ENCODE measurements around the gene STK36. TPM values are rescaled to one million over a fixed set of nuclear protein-coding genes. Genes with fewer than 3 reads are reported as not detected.

STK36 gene
- total and polyA plus RNA-seq, 10 of the 15 experiments (the other 5 are each of a cell fraction or from before 2014, with no cell fraction given) = 4.0 to 22.8 (median 16.7) TPM

DNA sequence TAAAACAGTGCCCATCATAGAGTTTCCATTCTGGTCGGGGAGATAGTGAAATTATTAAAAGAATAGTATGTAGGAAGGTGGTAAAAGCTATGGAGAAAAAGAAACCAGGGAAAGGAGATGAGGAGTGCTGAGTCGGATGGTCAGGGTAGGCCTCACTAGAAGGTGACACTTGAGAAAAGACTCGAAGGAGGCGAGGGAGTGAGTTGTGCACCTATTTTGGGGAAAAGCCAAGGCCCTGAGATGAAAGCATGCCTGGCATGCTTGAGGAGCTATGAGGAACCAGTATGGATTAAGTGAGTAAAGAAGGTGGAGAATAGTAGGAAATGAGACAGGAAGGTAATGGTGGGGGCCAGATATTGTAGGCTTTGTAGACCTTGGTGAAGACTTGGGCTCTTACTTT is 31.5 kb downstream of the STK36 start:
- Histone ChIP-seq H3K36me3 (ENCODE audit: control insufficient read depth in 2 of 2, insufficient read depth in 2 of 2, low read length in 1 of 2) (peaks cover 0 to 2% of the 10 kb centered on the region in 2 experiments; a peak in 1 of 4 replicates), H3K4me1 (ENCODE audit: control insufficient read depth, insufficient read depth, low read length) (peaks cover 7% of the 10 kb centered on the region), H3K27ac (ENCODE audit: control insufficient read depth, insufficient read depth) (no peak overlapping the region), H3K4me3 (no peak overlapping the region), H4K20me1 (ENCODE audit: control insufficient read depth, insufficient read depth) (no peaks in the 10 kb centered on the region), H3K79me2 (ENCODE audit: control insufficient read depth, insufficient read depth, low read length) (no peaks in the 10 kb centered on the region), H3K9me3 (replicated peaks; ENCODE audit: control insufficient read depth, insufficient read depth, low read length) (no peaks in the 10 kb centered on the region), H3K4me2 (ENCODE audit: control insufficient read depth, insufficient read depth) (no peak overlapping the region), H3K9ac (ENCODE audit: control insufficient read depth, insufficient read depth, low read length) (no peak overlapping the region), H3K27me3 (replicated peaks in 1 of 2; ENCODE audit: control insufficient read depth in 2 of 2, insufficient read depth in 2 of 2, low read length in 1 of 2) (no peaks in the 10 kb centered on the region), H2AFZ (ENCODE audit: control insufficient read depth, low read depth, low read length) (no peak overlapping the region)
- CTCF ChIA-PET = no interaction called here
- FAIRE-seq (no peak), DNase-seq (ENCODE audit: low read depth, low spot score) (no peak), ATAC-seq (no peak)
- RAD21 ChIA-PET (ENCODE audit: unreplicated experiment) = no interaction called here
- POLR2A ChIA-PET = no interaction called here
- SMC1A ChIA-PET (ENCODE audit: uncharacterized antibody, unreplicated experiment) = no interaction called here
- WGBS (ENCODE audit: insufficient coverage, insufficient replicate concordance, low lambda C conversion rate, missing lambda C conversion rate) = 86% methylated on average over 4 of the region's 4 CpGs
- intact Hi-C loops (cut with micrococcal nuclease; ENCODE audit: unreplicated experiment) = no loop called here
- TF ChIP-seq POU2F2 (IDR thresholded peaks at IDR 0.05; ENCODE audit: borderline replicate concordance, low read depth, low read length) (no peak), TARDBP (IDR thresholded peaks at IDR 0.05; ENCODE audit: borderline replicate concordance) (no peak), SRF (IDR thresholded peaks at IDR 0.05; ENCODE audit: low read depth in 2 of 2, low read length in 2 of 2) (no peak), SMARCA5 (IDR thresholded peaks at IDR 0.05) (no peak), YY1 (IDR thresholded peaks at IDR 0.05; ENCODE audit: low read depth, low read length) (no peak), SIN3A (IDR thresholded peaks at IDR 0.05; ENCODE audit: low read depth, low read length) (no peak), RAD51 (IDR thresholded peaks at IDR 0.05) (no peak), NR2F1 (conservative IDR thresholded peaks at IDR 0.05) (no peak), POLR2AphosphoS2 (IDR thresholded peaks at IDR 0.05; ENCODE audit: low read depth, low read length) (no peak), POLR2AphosphoS5 (IDR thresholded peaks at IDR 0.05; ENCODE audit: low read length) (no peak), PAX8 (IDR thresholded peaks at IDR 0.05) (no peak), KAT2A (conservative IDR thresholded peaks at IDR 0.05; ENCODE audit: control insufficient read depth, low read depth, low read length) (no peak), ESRRA (IDR thresholded peaks at IDR 0.05; ENCODE audit: low read length) (no peak)
- TF ChIP-seq, protein P1, sequence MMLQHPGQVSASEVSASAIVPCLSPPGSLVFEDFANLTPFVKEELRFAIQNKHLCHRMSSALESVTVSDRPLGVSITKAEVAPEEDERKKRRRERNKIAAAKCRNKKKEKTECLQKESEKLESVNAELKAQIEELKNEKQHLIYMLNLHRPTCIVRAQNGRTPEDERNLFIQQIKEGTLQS (IDR thresholded peaks at IDR 0.05; ENCODE audit: borderline replicate concordance, extremely low read depth, low read depth, low read length) = no peak
- TF ChIP-seq, protein P2, sequence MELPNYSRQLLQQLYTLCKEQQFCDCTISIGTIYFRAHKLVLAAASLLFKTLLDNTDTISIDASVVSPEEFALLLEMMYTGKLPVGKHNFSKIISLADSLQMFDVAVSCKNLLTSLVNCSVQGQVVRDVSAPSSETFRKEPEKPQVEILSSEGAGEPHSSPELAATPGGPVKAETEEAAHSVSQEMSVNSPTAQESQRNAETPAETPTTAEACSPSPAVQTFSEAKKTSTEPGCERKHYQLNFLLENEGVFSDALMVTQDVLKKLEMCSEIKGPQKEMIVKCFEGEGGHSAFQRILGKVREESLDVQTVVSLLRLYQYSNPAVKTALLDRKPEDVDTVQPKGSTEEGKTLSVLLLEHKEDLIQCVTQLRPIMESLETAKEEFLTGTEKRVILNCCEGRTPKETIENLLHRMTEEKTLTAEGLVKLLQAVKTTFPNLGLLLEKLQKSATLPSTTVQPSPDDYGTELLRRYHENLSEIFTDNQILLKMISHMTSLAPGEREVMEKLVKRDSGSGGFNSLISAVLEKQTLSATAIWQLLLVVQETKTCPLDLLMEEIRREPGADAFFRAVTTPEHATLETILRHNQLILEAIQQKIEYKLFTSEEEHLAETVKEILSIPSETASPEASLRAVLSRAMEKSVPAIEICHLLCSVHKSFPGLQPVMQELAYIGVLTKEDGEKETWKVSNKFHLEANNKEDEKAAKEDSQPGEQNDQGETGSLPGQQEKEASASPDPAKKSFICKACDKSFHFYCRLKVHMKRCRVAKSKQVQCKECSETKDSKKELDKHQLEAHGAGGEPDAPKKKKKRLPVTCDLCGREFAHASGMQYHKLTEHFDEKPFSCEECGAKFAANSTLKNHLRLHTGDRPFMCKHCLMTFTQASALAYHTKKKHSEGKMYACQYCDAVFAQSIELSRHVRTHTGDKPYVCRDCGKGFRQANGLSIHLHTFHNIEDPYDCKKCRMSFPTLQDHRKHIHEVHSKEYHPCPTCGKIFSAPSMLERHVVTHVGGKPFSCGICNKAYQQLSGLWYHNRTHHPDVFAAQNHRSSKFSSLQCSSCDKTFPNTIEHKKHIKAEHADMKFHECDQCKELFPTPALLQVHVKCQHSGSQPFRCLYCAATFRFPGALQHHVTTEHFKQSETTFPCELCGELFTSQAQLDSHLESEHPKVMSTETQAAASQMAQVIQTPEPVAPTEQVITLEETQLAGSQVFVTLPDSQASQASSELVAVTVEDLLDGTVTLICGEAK (IDR thresholded peaks at IDR 0.05; ENCODE audit: borderline replicate concordance) = no peak
- TF ChIP-seq, protein P3, sequence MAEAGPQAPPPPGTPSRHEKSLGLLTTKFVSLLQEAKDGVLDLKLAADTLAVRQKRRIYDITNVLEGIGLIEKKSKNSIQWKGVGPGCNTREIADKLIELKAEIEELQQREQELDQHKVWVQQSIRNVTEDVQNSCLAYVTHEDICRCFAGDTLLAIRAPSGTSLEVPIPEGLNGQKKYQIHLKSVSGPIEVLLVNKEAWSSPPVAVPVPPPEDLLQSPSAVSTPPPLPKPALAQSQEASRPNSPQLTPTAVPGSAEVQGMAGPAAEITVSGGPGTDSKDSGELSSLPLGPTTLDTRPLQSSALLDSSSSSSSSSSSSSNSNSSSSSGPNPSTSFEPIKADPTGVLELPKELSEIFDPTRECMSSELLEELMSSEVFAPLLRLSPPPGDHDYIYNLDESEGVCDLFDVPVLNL (IDR thresholded peaks at IDR 0.05; ENCODE audit: low read depth, low read length) = no peak
- TF ChIP-seq, protein P4, sequence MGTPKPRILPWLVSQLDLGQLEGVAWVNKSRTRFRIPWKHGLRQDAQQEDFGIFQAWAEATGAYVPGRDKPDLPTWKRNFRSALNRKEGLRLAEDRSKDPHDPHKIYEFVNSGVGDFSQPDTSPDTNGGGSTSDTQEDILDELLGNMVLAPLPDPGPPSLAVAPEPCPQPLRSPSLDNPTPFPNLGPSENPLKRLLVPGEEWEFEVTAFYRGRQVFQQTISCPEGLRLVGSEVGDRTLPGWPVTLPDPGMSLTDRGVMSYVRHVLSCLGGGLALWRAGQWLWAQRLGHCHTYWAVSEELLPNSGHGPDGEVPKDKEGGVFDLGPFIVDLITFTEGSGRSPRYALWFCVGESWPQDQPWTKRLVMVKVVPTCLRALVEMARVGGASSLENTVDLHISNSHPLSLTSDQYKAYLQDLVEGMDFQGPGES (IDR thresholded peaks at IDR 0.05) = no peak
- TF ChIP-seq, protein P5, sequence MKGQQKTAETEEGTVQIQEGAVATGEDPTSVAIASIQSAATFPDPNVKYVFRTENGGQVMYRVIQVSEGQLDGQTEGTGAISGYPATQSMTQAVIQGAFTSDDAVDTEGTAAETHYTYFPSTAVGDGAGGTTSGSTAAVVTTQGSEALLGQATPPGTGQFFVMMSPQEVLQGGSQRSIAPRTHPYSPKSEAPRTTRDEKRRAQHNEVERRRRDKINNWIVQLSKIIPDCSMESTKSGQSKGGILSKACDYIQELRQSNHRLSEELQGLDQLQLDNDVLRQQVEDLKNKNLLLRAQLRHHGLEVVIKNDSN (IDR thresholded peaks at IDR 0.05; ENCODE audit: borderline replicate concordance, extremely low read length, insufficient read depth, low read depth, low read length) = no peak
- BruUV-seq (replicated peaks) = no TSS peak
- in situ Hi-C loops (cut with MboI) = no loop called here
